Measurements from ENCODE around the gene BDKRB1. TPM values are rescaled to one million over a fixed set of nuclear protein-coding genes. Genes with fewer than 3 reads are reported as not detected.
A peak's percentile ranks its signal among the peaks of the same experiment; 100 is the strongest.

The BDKRB1 gene
- total RNA-seq = not detected
- long read RNA-seq = 0 reads

GRCh38 chr14:96255501-96256366 lies at the start of gene BDKRB1:
Gene BDKRB1 (plus strand): TSS chr14:96256210. CDS start chr14:96263683, 7,473 bp downstream.
- DNase-seq (ENCODE audit: missing footprints) (no peak), ATAC-seq (peak; percentile 34)
- intact Hi-C loops (cut with DNase I) = no loop called here

DNA sequence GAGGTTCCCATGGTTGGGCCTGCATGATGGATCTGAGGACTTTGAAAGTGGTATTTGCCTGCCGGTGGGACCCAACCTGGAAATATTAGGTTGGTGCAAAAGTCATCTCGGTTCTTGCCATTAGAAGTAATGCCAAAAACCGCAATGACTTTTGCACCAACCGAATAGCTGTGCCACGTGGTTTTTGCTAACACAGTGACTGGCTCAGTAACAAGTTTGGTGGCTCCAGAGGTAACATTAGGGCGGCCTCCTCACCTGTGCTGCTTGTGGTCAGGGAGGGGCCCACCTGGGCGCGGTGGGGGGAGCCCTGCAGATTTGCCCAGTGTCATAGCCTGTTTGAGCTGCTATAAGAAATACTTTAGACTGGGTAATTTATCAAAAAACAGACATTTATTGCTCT lies 49.5 kb upstream of the BDKRB1 start:
- intact Hi-C loops (cut with DNase I) = no loop called here
- ATAC-seq (no peak), DNase-seq (ENCODE audit: missing footprints) (no peak)

DNA sequence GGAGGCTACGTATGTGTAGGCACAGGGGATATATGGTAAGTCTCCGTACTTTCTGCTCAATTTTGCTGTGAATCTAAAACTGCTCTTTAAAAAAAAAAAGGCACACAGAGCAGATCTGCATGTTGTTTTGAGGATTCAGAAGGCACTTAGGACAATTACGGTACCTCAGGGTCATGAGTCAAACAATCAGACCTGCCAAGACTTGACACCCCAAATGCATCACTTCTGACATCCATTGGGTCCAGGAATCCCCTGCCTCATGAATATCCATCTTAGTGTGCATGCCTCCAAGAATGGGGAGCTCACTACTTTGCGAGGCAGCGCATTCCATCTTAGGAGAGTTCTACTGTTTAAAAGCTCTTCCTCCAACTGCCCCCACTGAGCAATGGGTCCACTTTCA lies 48.3 kb upstream of the BDKRB1 start:
- intact Hi-C loops (cut with DNase I) = no loop called here
- no peak for DNase-seq (ENCODE audit: missing footprints)
- ATAC-seq = no peak

GRCh38 chr14:96208739-96209138 lies 47.3 kb upstream of the BDKRB1 start:
- ATAC-seq (no peak), DNase-seq (ENCODE audit: missing footprints) (no peak)
- intact Hi-C loops (cut with DNase I) = no loop called here

DNA sequence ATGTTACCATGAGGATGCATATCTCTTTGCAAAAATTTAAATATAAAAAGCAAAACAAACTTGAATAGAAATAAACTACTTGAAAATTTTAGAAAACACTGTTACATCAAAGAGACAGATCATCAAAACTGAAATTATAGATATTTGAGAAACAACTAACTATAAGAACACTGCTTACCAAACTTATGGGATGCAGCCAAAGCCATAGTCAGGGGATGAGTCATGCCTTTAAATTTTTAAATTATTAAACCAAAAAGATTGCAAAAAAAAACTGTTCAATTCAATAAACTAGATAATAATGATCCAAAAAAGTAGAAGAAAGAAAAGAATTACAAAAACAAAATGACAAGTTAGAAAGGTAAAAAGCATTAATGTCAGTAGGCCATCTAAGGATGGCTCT lies 43.9 kb upstream of the BDKRB1 start:
- intact Hi-C loops (cut with DNase I) = no loop called here
- no peak for ATAC-seq
- no peak for DNase-seq (ENCODE audit: missing footprints)

DNA sequence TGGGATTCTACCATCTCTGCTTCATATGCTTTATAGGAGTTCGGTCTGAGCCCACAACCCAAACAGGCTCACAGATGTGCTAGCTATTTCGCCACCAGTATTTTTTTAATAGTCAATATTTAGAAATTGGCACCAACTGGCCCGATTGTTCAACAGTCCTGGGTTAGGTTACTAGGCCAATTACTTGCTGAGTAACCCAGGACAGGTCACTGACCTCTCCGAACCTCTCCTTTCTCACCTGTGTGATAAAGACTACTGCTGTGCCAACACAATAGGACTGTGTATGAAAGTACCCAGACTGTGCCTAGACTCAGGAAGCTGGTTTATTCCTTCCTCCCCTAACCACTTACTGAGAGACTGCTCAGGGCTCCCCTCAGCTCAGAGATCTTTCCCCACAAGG lies 43.1 kb upstream of the BDKRB1 start:
- DNase-seq (ENCODE audit: missing footprints) = no peak
- intact Hi-C loops (cut with DNase I) = no loop called here
- no peak for ATAC-seq

DNA sequence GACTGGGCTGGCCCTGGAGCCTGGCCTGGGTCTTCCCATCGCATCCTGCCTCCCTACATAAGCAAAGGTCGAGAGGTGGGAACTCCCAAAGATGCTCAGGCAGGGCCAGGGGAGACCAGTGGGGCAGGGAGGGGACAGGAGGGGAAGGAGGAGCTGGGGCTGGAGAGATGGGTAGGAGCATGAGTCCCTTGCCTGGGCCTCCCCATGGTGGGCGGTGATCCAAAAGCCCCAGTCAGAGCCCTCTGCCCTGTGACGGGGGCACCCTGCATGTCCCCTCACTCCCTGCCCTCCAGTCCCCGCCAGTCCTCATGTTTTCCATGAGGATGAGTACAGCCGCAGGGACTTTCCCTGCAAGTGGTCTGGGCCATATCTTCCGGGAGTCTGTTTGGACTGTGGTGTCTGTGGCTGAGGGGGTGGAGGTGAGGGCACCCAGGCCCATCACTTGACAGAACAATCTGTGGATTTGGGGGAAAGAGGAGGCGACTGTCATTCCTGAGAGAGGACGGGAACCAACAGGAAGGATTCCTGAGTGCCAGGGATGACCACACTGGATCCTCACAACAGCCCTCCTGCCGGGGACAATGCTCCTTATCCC lies 42.0 kb upstream of the BDKRB1 start:
- ATAC-seq = no peak
- intact Hi-C loops (cut with DNase I) = no loop called here
- DNase-seq (ENCODE audit: missing footprints) = no peak

GRCh38 chr14:96214793-96215192 lies 41.2 kb upstream of the BDKRB1 start:
- DNase-seq (ENCODE audit: missing footprints) (no peak), ATAC-seq (no peak)
- intact Hi-C loops (cut with DNase I) = no loop called here

GRCh38 chr14:96215452-96216244 lies 40.4 kb upstream of the BDKRB1 start:
- no peak for DNase-seq (ENCODE audit: missing footprints)
- no peak for ATAC-seq
- intact Hi-C loops (cut with DNase I) = no loop called here

GRCh38 chr14:96216627-96217026 lies 39.4 kb upstream of the BDKRB1 start:
- no peak for DNase-seq (ENCODE audit: missing footprints)
- ATAC-seq = no peak
- intact Hi-C loops (cut with DNase I) = no loop called here

DNA sequence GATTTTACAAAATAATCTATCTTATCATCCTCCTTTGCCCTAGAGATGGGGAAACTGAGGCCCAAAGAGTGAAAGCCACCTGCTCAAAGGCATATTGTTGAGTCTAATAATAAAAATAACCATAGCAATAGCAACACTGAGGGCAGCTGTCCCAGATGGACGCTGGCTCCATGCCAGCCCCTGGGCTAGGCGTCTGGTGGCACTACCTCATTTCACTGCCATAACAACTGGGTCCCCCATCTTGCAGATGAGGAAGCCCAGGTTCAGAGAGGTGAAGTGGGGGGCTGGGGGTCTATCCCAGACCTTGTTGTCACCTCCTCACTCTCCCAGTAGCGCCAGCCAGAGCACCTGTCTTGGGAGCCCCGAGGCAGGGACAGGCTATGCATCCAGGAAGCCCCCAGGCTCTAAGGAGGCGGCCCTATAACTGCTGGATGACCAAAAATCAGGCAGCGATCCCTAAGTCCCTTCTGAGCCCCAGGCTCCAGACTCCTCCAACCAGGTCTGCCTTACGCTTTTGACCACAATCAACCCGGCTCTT lies 38.6 kb upstream of the BDKRB1 start:
- ATAC-seq (no peak), DNase-seq (ENCODE audit: missing footprints) (no peak)
- intact Hi-C loops (cut with DNase I) = no loop called here

- no peak for ATAC-seq
- intact Hi-C loops (cut with DNase I) = no loop called here
These were observed 34.8 kb upstream of the BDKRB1 start for GRCh38 chr14:96221109-96221650.

GRCh38 chr14:96221841-96222240 lies 34.2 kb upstream of the BDKRB1 start:
- intact Hi-C loops (cut with DNase I) = no loop called here
- no peak for ATAC-seq
- DNase-seq (ENCODE audit: missing footprints) = no peak

More at GRCh38 chr14:96221109-96221650, 34.8 kb upstream of the BDKRB1 start:
- DNase-seq (ENCODE audit: missing footprints) = no peak

DNA sequence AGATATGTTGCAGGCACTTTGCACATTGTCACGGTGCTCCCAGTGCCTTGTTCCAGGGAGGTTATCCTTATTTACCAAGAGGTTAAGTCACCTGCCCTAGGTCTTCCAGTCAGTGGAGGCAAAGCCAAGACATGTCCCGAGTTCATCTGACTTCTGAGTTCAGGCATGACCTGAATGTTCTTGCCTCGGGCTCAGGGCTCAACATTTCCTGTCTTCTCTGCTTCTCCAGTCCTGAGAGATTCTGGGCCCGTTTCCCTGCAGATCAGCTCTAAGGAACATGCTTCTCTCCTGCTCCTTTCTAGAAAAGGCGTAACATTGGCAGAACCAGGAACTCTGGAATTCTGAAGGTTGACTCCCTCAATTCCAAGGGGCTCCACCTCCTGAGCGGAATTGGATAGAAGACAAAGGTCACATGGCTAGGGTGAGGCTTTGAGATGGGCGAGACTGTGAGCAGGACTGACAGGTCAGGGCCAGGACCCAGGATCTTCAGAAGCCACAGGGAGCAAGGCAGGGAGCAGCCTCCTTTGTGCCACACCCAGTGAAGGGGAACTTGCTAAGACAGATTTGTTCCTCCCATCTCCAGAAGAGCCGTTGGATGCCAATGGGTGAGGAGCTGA lies 31.4 kb upstream of the BDKRB1 start:
- no peak for ATAC-seq
- intact Hi-C loops (cut with DNase I) = no loop called here
- DNase-seq (ENCODE audit: missing footprints) = no peak

DNA sequence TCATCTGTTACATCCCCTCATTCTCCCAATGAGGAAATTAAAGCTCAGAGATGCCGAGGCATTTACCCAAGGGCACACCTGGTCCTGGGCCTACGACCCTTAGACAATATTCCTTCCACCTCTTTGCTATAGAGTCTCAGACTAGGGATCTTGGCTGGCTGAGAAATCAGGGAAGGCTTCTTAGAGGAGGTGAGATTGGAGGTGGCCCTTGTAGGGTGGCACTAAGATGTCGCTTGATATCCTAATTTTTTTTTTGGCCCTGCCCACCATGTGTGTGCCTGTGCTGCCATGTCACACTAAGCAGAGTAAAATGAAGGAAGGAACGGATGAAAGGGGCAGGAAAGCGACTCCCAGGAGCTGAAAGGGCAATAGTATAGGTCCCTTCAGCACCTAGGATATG lies 30.8 kb upstream of the BDKRB1 start:
- intact Hi-C loops (cut with DNase I) = no loop called here
- ATAC-seq = no peak
- DNase-seq (ENCODE audit: missing footprints) = no peak

- DNase-seq (ENCODE audit: missing footprints) (no peak), ATAC-seq (no peak)
- intact Hi-C loops (cut with DNase I) = no loop called here
These were observed 30.3 kb upstream of the BDKRB1 start for GRCh38 chr14:96225745-96226151.

DNA sequence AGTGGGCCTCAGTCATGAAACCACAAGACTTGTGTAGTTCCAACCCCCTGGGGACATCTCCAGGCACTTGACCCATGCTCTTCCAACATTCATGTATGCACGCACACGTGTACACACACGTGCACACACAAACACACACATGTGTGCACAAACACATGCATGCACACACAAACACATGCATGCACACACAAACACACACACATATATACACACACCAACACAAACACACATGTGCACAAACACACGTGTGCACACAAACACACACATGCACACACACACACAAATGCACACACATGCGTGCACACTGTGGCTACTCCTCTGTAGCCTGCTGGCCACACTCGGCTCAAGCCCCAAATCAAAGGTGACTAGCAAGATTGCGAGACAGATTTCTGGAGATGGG lies 28.6 kb upstream of the BDKRB1 start:
- ATAC-seq (no peak), DNase-seq (ENCODE audit: missing footprints) (no peak)
- intact Hi-C loops (cut with DNase I) = no loop called here

DNA sequence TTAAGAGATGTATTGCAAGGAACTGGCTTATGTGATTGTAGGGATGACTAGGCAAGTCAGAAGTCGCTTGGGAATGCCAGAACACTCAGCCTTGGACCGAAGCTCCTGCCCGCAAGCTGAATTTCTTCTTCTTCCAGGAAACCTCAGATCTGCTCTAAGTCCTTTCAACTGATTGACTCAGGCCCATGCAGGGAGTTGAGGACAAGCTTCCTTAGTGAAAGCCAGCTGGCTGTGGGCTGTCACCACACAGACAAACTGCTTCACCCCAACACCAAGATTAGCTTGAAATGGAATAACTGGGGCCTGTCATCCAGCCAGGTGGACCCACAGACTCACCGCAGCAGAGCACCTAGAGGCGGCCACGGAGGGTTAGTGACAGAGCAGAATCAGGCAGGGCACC lies 26.7 kb upstream of the BDKRB1 start:
- ATAC-seq (no peak), DNase-seq (ENCODE audit: missing footprints) (no peak)
- intact Hi-C loops (cut with DNase I) = no loop called here

- intact Hi-C loops (cut with DNase I) = no loop called here
- DNase-seq (ENCODE audit: missing footprints) = no peak
- ATAC-seq = no peak
These were observed 25.0 kb upstream of the BDKRB1 start for GRCh38 chr14:96231056-96231455.
